ENCODE data around the gene DRC3. TPM values are rescaled to one million over a fixed set of nuclear protein-coding genes. Genes with fewer than 3 reads are reported as not detected.

Gene DRC3
- total and polyA plus RNA-seq, 4 donors: 0.61 to 1.5 (median 1.1) TPM

GRCh38 chr17:17990282-17990681, 17.6 kb downstream of the DRC3 start:
- Histone ChIP-seq H3K27me3 (ENCODE audit: control insufficient read depth in 4 of 4, insufficient read depth in 4 of 4, low read length in 3 of 4) (no peaks in the 10 kb centered on the region), H3K4me1 (ENCODE audit: control insufficient read depth in 4 of 4, insufficient read depth in 4 of 4, low read length in 3 of 4) (peaks cover 0 to under 1% (median 0%) of the 10 kb centered on the region in 4 donors), H3K9ac (ENCODE audit: low read depth in 1 of 2, low read length in 2 of 2) (no peak overlapping the region), H3K36me3 (ENCODE audit: control insufficient read depth in 4 of 4, insufficient read depth in 3 of 4, low read depth in 1 of 4, low read length in 3 of 4) (no peaks in the 10 kb centered on the region), H3K4me3 (ENCODE audit: low read depth in 1 of 3, low read length in 3 of 3) (no peak overlapping the region), H3K27ac (ENCODE audit: low read depth in 1 of 2, low read length in 2 of 2) (no peak overlapping the region), H3K9me3 (ENCODE audit: control insufficient read depth in 4 of 4, low read length in 3 of 4) (no peaks in the 10 kb centered on the region)
- DNase-seq (ENCODE audit: low spot score): no peak
- 94% methylated on average over 2 of the region's 2 CpGs for WGBS
- TF ChIP-seq ZBTB33 (IDR thresholded peaks at IDR 0.05): no peak
- TF ChIP-seq RAD21 (IDR thresholded peaks at IDR 0.05): no peak
- TF ChIP-seq TAF1 (conservative IDR thresholded peaks at IDR 0.05): no peak
- no peak for TF ChIP-seq EGR1 (IDR thresholded peaks at IDR 0.05; ENCODE audit: low read depth in 2 of 2)
- no peak for TF ChIP-seq CTCF (IDR thresholded peaks at IDR 0.05; ENCODE audit: low read depth, low read length, missing input control)
- TF ChIP-seq ATF3 (IDR thresholded peaks at IDR 0.05): no peak
- no peak for TF ChIP-seq RXRA (IDR thresholded peaks at IDR 0.05)
- no peak for TF ChIP-seq HNF4A (conservative IDR thresholded peaks at IDR 0.05)
- no peak for TF ChIP-seq SP1 (IDR thresholded peaks at IDR 0.05)
- TF ChIP-seq YY1 (IDR thresholded peaks at IDR 0.05): no peak
- TF ChIP-seq REST (IDR thresholded peaks at IDR 0.05): no peak
- TF ChIP-seq MAX (IDR thresholded peaks at IDR 0.05): no peak
- TF ChIP-seq FOXA1 (IDR thresholded peaks at IDR 0.05): no peak
- TF ChIP-seq GABPA (IDR thresholded peaks at IDR 0.05 in 1 of 2, conservative IDR thresholded peaks at IDR 0.05 in 1 of 2): no peak
- no peak for TF ChIP-seq NR2F2 (IDR thresholded peaks at IDR 0.05)

GRCh38 chr17:17993366-17993765, 20.7 kb downstream of the DRC3 start:
- Histone ChIP-seq H3K36me3 (ENCODE audit: control insufficient read depth in 4 of 4, insufficient read depth in 3 of 4, low read depth in 1 of 4, low read length in 3 of 4) (no peaks in the 10 kb centered on the region), H3K27ac (ENCODE audit: low read depth in 1 of 2, low read length in 2 of 2) (no peak overlapping the region), H3K27me3 (ENCODE audit: control insufficient read depth in 4 of 4, insufficient read depth in 4 of 4, low read length in 3 of 4) (no peaks in the 10 kb centered on the region), H3K4me3 (ENCODE audit: low read depth in 1 of 3, low read length in 3 of 3) (no peak overlapping the region), H3K9me3 (ENCODE audit: control insufficient read depth in 4 of 4, low read length in 3 of 4) (no peaks in the 10 kb centered on the region), H3K9ac (ENCODE audit: low read depth in 1 of 2, low read length in 2 of 2) (no peak overlapping the region), H3K4me1 (ENCODE audit: control insufficient read depth in 4 of 4, insufficient read depth in 4 of 4, low read length in 3 of 4) (no peaks in the 10 kb centered on the region)
- WGBS: 95% methylated on average over 2 of the region's 2 CpGs
- DNase-seq (ENCODE audit: low spot score): no peak
- TF ChIP-seq MAX (IDR thresholded peaks at IDR 0.05) (no peak), RAD21 (IDR thresholded peaks at IDR 0.05) (no peak), CTCF (IDR thresholded peaks at IDR 0.05; ENCODE audit: low read depth, low read length, missing input control) (no peak)
